Neural cell (in vitro differentiated cells): Measurements from ENCODE around the gene LUM. TPM values are rescaled to one million over a fixed set of nuclear protein-coding genes. Genes with fewer than 3 reads are reported as not detected.

Experiments
- H2AFZ ChIP-seq: fragments of 200-600, 300-800 bp; sonication (generic), shearing (Covaris generic); 2 replicates; pipeline ENCODE4 v1.6.0; 2014; ENCODE audit warnings: low read depth, mild to moderate bottlenecking, antibody characterized with exemption, low read length, moderate library complexity
- H3F3A ChIP-seq: fragments of 200-600 bp; shearing (Covaris generic); 2 replicates; pipeline ENCODE4 v1.6.1; 2016; ENCODE audit warnings: mild to moderate bottlenecking, moderate library complexity, mixed read lengths, antibody characterized with exemption, low read length; ENCODE audit not compliant: insufficient read depth, poor library complexity, severe bottlenecking
- H3K27ac ChIP-seq: fragments of 200-600, 300-800 bp; sonication (generic), shearing (Covaris generic); 2 replicates; pipeline ENCODE4 v1.5.1; 2014; ENCODE audit warnings: mild to moderate bottlenecking, low read length, moderate library complexity
- H3K27me3 ChIP-seq: fragments of 300-800, 200-600 bp; sonication (generic), shearing (Covaris generic); 2 replicates; pipeline ENCODE4 v1.6.0; 2014; ENCODE audit warnings: mild to moderate bottlenecking, low read depth, low read length, moderate library complexity; ENCODE audit not compliant: insufficient read depth
- H3K36me3 ChIP-seq: fragments of 300-800, 200-600 bp; sonication (generic), shearing (Covaris generic); 2 replicates; pipeline ENCODE4 v1.5.1; 2014; ENCODE audit warnings: mild to moderate bottlenecking, antibody characterized with exemption, low read length, moderate library complexity; ENCODE audit not compliant: insufficient read depth
- H3K4me2 ChIP-seq: fragments of 300-800, 200-600 bp; sonication (generic), shearing (Covaris generic); 2 replicates; pipeline ENCODE4 v1.6.0; 2014; ENCODE audit warnings: mild to moderate bottlenecking, low read length
- H3K4me3 ChIP-seq: fragments of 300-800, 200-600 bp; sonication (generic), shearing (Covaris generic); 2 replicates; pipeline ENCODE4 v1.5.1; 2014; ENCODE audit warnings: mild to moderate bottlenecking, low read length, moderate library complexity
- H3K79me2 ChIP-seq: fragments of 200-600 bp; shearing (Covaris generic); replicated peaks from 2 replicates; pipeline ENCODE4 v1.6.0; 2014; ENCODE audit warnings: mild to moderate bottlenecking, low read length, moderate library complexity; ENCODE audit not compliant: insufficient read depth
- H3K9ac ChIP-seq: fragments of 300-800, 200-600 bp; sonication (generic), shearing (Covaris generic); 2 replicates; pipeline ENCODE4 v1.6.1; 2016; ENCODE audit warnings: mild to moderate bottlenecking, low read length, mixed read lengths
- H3K9me2 ChIP-seq: fragments of 200-600 bp; shearing (Covaris generic); 2 replicates; pipeline ENCODE4 v1.6.1; 2016; ENCODE audit warnings: mild to moderate bottlenecking, low read length, mixed read lengths; ENCODE audit not compliant: insufficient read depth
- H3K9me3 ChIP-seq: fragments of 200-600, 300-800 bp; sonication (generic), shearing (Covaris generic); 2 replicates; pipeline ENCODE4 v1.6.1; 2016; ENCODE audit warnings: mild to moderate bottlenecking, mixed run types, low read length, moderate library complexity, mixed read lengths
- H4K20me1 ChIP-seq: fragments of 200-600 bp; shearing (Covaris generic); 2 replicates; pipeline ENCODE4 v1.6.1; 2016; ENCODE audit warnings: mild to moderate bottlenecking, mixed run types; ENCODE audit not compliant: insufficient read depth
- EP300 ChIP-seq: fragments of 450-650 bp; conservative IDR thresholded peaks from 2 replicates; pipeline ENCODE4 v1.6.1; 2014; ENCODE audit warnings: antibody characterized with exemption, mild to moderate bottlenecking, moderate library complexity; ENCODE audit not compliant: poor library complexity, severe bottlenecking
- EZH2 ChIP-seq: fragments of 200-600, 300-800 bp; shearing (Covaris generic), sonication (generic); IDR thresholded peaks from 2 replicates; pipeline ENCODE4 v1.6.1; 2014; ENCODE audit warnings: antibody characterized with exemption, low read length, borderline replicate concordance, mild to moderate bottlenecking; ENCODE audit not compliant: insufficient read depth, poor library complexity, severe bottlenecking
- MXI1 ChIP-seq: fragments of 450-650 bp; conservative IDR thresholded peaks from 2 replicates; pipeline ENCODE4 v1.6.1; 2014; ENCODE audit warnings: antibody characterized with exemption, mild to moderate bottlenecking; ENCODE audit not compliant: poor library complexity, severe bottlenecking
- POLR2AphosphoS5 ChIP-seq: IDR thresholded peaks from 2 replicates; pipeline ENCODE4 v1.6.1; 2012
- RAD21 ChIP-seq: fragments of 450-650 bp; conservative IDR thresholded peaks from 2 replicates; pipeline ENCODE4 v1.6.1; 2014; ENCODE audit warnings: antibody characterized with exemption, mild to moderate bottlenecking, moderate library complexity
- SMC3 ChIP-seq: fragments of 450-650 bp; conservative IDR thresholded peaks from 2 replicates; pipeline ENCODE4 v1.6.1; 2014; ENCODE audit warnings: antibody characterized with exemption, mild to moderate bottlenecking, moderate library complexity; ENCODE audit not compliant: poor library complexity
- TAF1 ChIP-seq: IDR thresholded peaks from 2 replicates; pipeline ENCODE4 v1.6.1; 2012; ENCODE audit warnings: low read depth
- polyA plus RNA-seq: library from polyadenylated mRNA; depleted of rRNA; stranded (reverse); fragments of >200 nt; gene quantifications from 2 replicates; pipeline ENCODE4 v1.2.3, GENCODE V29; 2014
- TF ChIP-seq, protein P1 (sequence below): fragments of 450-650 bp; IDR thresholded peaks from 2 replicates; pipeline ENCODE4 v1.5.1; 2014; ENCODE audit warnings: antibody characterized with exemption, mild to moderate bottlenecking, moderate library complexity; ENCODE audit not compliant: poor library complexity, severe bottlenecking
- TF ChIP-seq, protein P2 (sequence below): IDR thresholded peaks from 2 replicates; pipeline ENCODE4 v1.6.1; 2012; ENCODE audit warnings: borderline replicate concordance

LUM gene
- polyA plus RNA-seq, 1 donor from 2014 or later, result 0.89 TPM

DNA sequence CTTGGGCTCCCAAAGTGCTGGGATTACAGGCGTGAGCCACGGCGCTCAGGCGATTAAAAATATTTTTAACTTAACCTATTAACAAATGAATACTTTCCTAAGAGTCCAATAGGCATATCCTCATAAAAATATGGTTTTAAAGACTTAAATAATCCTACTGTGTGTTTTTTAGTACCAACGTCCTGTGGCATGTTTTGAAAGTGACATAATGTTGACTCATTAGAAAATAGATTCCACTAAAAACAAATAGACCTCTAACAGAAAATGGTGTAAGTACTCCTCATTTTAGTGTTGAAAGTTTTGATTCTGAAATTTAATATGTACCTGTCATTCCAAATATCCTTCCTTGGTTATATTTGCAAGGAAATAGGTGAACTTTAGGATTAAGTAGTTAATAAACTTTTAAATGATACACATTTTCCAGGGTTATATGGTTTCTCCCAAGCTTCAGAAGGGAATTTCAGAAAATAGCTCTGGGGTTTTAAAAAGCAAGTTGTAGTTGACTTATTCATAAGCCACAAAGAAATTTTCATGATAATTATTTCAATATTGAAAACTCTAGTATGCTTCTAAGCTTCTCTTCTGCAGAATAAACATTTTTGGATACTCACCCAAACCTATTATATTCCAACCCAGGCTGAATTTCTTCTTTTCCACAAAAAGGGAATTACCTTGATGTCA lies 12.1 kb upstream of the LUM start:
- Histone ChIP-seq H3K9me3 (no peaks in the 10 kb centered on the region), H3K27me3 (no peaks in the 10 kb centered on the region), H4K20me1 (no peaks in the 10 kb centered on the region), H2AFZ (no peak overlapping the region), H3K27ac (no peak overlapping the region), H3K36me3 (no peaks in the 10 kb centered on the region), H3K9me2 (no peaks in the 10 kb centered on the region), H3F3A (no peaks in the 10 kb centered on the region), H3K9ac (no peak overlapping the region), H3K79me2 (no peaks in the 10 kb centered on the region), H3K4me3 (no peak overlapping the region), H3K4me2 (no peak overlapping the region)
- TF ChIP-seq, protein P1, sequence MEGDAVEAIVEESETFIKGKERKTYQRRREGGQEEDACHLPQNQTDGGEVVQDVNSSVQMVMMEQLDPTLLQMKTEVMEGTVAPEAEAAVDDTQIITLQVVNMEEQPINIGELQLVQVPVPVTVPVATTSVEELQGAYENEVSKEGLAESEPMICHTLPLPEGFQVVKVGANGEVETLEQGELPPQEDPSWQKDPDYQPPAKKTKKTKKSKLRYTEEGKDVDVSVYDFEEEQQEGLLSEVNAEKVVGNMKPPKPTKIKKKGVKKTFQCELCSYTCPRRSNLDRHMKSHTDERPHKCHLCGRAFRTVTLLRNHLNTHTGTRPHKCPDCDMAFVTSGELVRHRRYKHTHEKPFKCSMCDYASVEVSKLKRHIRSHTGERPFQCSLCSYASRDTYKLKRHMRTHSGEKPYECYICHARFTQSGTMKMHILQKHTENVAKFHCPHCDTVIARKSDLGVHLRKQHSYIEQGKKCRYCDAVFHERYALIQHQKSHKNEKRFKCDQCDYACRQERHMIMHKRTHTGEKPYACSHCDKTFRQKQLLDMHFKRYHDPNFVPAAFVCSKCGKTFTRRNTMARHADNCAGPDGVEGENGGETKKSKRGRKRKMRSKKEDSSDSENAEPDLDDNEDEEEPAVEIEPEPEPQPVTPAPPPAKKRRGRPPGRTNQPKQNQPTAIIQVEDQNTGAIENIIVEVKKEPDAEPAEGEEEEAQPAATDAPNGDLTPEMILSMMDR, result no peak
- TF ChIP-seq MXI1 (no peak), EP300 (no peak), RAD21 (no peak), EZH2 (no peak), POLR2AphosphoS5 (no peak)

DNA sequence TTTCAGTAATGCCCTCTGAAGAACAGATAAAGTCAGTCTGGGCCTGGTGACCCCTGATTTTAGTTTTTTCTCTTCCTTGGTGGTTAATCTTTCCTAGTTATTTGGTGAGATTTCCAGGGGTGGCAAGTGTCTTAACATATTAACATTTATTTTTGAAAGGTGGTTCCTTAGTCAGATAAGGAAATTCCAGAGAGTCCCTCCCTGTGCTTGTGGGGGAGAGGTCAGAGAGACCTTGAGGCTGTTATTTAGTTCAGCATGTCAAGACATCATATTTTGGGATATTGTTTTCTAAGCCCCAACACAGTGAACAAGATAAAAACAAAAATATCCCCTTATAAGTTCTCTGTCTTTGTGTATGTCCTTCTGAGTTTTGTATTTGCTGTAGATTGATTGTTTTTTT lies 9.5 kb upstream of the LUM start:
- no peaks in the 10 kb centered on the region for H3F3A ChIP-seq
- no peak overlapping the region for H2AFZ ChIP-seq
- no peaks in the 10 kb centered on the region for H3K9me3 ChIP-seq
- H4K20me1 ChIP-seq, result no peaks in the 10 kb centered on the region
- TF ChIP-seq POLR2AphosphoS5 (no peak), SMC3 (no peak), RAD21 (no peak), EZH2 (no peak), TAF1 (no peak), EP300 (no peak)
- TF ChIP-seq, protein P1, result no peak
- TF ChIP-seq, protein P2, sequence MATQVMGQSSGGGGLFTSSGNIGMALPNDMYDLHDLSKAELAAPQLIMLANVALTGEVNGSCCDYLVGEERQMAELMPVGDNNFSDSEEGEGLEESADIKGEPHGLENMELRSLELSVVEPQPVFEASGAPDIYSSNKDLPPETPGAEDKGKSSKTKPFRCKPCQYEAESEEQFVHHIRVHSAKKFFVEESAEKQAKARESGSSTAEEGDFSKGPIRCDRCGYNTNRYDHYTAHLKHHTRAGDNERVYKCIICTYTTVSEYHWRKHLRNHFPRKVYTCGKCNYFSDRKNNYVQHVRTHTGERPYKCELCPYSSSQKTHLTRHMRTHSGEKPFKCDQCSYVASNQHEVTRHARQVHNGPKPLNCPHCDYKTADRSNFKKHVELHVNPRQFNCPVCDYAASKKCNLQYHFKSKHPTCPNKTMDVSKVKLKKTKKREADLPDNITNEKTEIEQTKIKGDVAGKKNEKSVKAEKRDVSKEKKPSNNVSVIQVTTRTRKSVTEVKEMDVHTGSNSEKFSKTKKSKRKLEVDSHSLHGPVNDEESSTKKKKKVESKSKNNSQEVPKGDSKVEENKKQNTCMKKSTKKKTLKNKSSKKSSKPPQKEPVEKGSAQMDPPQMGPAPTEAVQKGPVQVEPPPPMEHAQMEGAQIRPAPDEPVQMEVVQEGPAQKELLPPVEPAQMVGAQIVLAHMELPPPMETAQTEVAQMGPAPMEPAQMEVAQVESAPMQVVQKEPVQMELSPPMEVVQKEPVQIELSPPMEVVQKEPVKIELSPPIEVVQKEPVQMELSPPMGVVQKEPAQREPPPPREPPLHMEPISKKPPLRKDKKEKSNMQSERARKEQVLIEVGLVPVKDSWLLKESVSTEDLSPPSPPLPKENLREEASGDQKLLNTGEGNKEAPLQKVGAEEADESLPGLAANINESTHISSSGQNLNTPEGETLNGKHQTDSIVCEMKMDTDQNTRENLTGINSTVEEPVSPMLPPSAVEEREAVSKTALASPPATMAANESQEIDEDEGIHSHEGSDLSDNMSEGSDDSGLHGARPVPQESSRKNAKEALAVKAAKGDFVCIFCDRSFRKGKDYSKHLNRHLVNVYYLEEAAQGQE, result no peak
- no peak overlapping the region for H3K4me3 ChIP-seq
- H3K79me2 ChIP-seq, result no peaks in the 10 kb centered on the region
- H3K9ac ChIP-seq, result no peak overlapping the region
- no peak overlapping the region for H3K27ac ChIP-seq
- H3K36me3 ChIP-seq, result no peaks in the 10 kb centered on the region
- no peaks in the 10 kb centered on the region for H3K9me2 ChIP-seq
- no peaks in the 10 kb centered on the region for H3K27me3 ChIP-seq
- H3K4me2 ChIP-seq, result no peak overlapping the region
